ENCODE measurements around the gene CLK4.

The CLK4 gene

DNA sequence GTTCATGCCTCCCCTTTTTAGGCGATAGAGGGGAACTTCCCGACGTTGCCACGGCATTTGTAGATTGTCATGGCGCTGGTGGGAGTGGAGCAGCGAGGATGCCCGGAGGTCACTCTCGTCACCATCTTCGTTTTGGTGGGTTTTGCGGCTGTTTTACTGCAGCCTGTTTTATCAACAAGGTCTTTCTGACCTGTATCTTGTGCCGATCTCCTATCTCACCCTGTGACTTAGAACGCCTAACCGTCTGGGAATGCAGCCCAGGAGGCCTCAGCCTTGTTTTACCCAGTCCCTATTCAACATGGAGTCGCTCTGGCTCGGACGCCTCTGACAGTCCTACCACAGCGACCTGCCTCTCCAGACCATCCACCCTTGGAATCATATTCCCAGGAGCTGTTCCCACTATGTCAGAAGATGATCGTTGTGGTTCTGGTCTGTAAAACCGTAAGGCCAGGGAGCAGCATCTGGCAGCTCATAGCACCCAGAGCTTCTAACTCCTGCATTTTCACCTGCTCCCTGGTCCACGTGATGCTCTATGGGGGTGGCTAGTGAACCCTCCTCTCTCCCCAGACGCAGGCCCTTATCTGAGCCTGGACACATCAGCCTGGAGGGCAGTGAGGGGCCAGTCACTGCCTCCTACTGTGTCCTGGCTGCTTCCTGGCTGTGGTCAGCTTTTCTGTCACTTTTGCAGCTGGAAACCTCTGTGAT, 35.1 kb upstream of the CLK4 start:
- H3K4me2 ChIP-seq: no peak overlapping the region
- TF ChIP-seq, protein P1, sequence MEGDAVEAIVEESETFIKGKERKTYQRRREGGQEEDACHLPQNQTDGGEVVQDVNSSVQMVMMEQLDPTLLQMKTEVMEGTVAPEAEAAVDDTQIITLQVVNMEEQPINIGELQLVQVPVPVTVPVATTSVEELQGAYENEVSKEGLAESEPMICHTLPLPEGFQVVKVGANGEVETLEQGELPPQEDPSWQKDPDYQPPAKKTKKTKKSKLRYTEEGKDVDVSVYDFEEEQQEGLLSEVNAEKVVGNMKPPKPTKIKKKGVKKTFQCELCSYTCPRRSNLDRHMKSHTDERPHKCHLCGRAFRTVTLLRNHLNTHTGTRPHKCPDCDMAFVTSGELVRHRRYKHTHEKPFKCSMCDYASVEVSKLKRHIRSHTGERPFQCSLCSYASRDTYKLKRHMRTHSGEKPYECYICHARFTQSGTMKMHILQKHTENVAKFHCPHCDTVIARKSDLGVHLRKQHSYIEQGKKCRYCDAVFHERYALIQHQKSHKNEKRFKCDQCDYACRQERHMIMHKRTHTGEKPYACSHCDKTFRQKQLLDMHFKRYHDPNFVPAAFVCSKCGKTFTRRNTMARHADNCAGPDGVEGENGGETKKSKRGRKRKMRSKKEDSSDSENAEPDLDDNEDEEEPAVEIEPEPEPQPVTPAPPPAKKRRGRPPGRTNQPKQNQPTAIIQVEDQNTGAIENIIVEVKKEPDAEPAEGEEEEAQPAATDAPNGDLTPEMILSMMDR (conservative IDR thresholded peaks at IDR 0.05; ENCODE audit: low read depth, low read length): no peak

DNA sequence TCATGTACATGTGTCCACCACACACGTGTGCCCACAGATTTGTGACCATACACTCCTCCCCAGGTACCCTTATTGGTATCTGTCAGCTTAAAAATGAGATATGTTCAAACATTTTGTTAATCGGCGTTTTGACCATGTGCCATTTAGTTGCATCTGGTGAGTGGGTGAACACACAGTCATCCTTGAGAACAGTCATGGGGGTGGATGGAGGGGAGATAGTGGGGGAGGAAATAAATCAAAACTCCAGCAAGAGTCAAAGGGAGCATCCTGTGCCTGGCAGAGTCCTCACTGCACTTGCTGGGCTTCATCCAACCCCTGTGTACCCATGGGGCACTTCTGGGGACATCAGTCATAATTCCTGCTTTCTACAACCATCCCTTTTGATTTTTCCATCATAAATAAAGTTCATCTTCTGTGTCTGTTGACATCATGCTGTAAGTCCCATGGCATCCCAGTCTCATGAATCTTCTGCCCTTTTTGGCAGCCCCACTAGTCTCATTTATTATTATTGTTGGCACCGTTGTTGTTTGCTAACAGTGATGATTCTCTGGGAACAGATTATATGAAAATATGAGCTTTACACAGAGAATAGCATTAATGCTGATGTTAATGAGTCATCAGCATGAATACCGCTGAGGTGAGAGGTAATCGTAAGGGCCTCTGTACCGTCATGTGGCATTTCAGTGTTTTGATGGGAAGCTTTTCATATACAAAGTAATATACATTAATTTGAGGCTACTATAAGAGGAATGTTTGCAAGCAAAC, 24.4 kb upstream of the CLK4 start:
- Histone ChIP-seq H3K36me3 (ENCODE audit: insufficient read depth) (no peaks in the 10 kb centered on the region), H3K4me2 (no peak overlapping the region), H2AFZ (ENCODE audit: low read depth) (no peak overlapping the region), H3K79me2 (ENCODE audit: insufficient read depth, low read depth) (no peaks in the 10 kb centered on the region), H4K20me1 (ENCODE audit: insufficient read depth) (no peaks in the 10 kb centered on the region), H3K27ac (no peak overlapping the region), H3K4me1 (ENCODE audit: low read depth, poor library complexity, severe bottlenecking) (no peaks in the 10 kb centered on the region), H3K27me3 (ENCODE audit: insufficient read depth, low read depth) (no peaks in the 10 kb centered on the region), H3K4me3 (IDR thresholded peaks at IDR 0.05; ENCODE audit: insufficient read depth, low read depth, low read length) (no peak overlapping the region), H3K9ac (no peak overlapping the region)
- TF ChIP-seq, protein P1 (conservative IDR thresholded peaks at IDR 0.05; ENCODE audit: low read depth, low read length): no peak

More for the DNA sequence above, 35.1 kb upstream of the CLK4 start:
- no peaks in the 10 kb centered on the region for H3K36me3 ChIP-seq (ENCODE audit: insufficient read depth)
- no peak overlapping the region for H2AFZ ChIP-seq (ENCODE audit: low read depth)
- no peaks in the 10 kb centered on the region for H3K79me2 ChIP-seq (ENCODE audit: insufficient read depth, low read depth)
- no peak overlapping the region for H3K4me3 ChIP-seq (IDR thresholded peaks at IDR 0.05; ENCODE audit: insufficient read depth, low read depth, low read length)
- no peaks in the 10 kb centered on the region for H3K27me3 ChIP-seq (ENCODE audit: insufficient read depth, low read depth)
- no peak overlapping the region for H3K9ac ChIP-seq
- H4K20me1 ChIP-seq (ENCODE audit: insufficient read depth): no peaks in the 10 kb centered on the region
- H3K27ac ChIP-seq: no peak overlapping the region
- H3K4me1 ChIP-seq (ENCODE audit: low read depth, poor library complexity, severe bottlenecking): no peaks in the 10 kb centered on the region

DNA sequence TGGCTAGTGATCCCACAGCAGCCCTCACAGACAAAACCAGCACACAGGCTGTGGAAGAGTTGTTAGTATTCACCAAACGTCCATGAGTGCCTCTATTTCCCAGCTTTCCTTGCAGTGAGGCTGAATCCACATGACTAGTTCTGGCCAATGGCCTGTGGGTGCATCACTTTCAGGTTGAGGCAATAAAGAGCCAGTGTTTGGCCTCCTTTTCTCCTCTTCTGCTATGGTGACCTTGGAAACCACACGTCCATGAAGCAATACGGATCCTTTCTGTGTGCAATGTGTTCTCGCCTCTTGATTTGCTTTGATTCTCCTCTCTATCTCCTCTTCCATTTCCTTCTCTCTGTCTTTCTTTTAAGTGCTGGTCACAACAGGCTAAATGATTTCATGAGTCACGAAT, 23.4 kb upstream of the CLK4 start:
- Histone ChIP-seq H3K4me3 (IDR thresholded peaks at IDR 0.05; ENCODE audit: insufficient read depth, low read depth, low read length) (no peak overlapping the region), H3K27ac (no peak overlapping the region), H4K20me1 (ENCODE audit: insufficient read depth) (no peaks in the 10 kb centered on the region), H3K79me2 (ENCODE audit: insufficient read depth, low read depth) (no peaks in the 10 kb centered on the region), H3K9ac (no peak overlapping the region), H3K4me1 (ENCODE audit: low read depth, poor library complexity, severe bottlenecking) (no peaks in the 10 kb centered on the region), H3K27me3 (ENCODE audit: insufficient read depth, low read depth) (no peaks in the 10 kb centered on the region), H3K36me3 (ENCODE audit: insufficient read depth) (no peaks in the 10 kb centered on the region), H3K4me2 (no peak overlapping the region), H2AFZ (ENCODE audit: low read depth) (no peak overlapping the region)
- TF ChIP-seq, protein P1 (conservative IDR thresholded peaks at IDR 0.05; ENCODE audit: low read depth, low read length): no peak

DNA sequence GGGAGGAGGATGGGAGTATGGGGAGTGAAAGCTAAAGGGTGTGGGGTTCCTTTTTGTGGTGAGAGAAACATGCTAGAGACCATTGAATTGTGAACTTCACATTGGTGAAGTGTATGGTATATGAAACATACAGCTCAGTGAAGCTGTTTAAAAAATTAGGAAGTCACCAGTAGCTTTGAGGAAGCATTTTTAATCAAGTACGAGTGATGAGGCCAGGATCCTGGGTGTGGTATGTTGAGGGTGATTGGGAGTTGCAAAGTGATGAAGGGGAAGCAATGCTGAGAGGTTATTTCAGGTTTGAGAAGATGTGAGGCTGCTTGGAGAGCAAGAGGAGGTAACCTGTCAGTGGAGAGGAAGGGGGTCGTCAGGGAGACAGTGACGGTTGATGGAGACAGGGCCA, 22.7 kb upstream of the CLK4 start:
- Histone ChIP-seq H3K9ac (no peak overlapping the region), H3K27me3 (ENCODE audit: insufficient read depth, low read depth) (no peaks in the 10 kb centered on the region), H3K4me1 (ENCODE audit: low read depth, poor library complexity, severe bottlenecking) (no peaks in the 10 kb centered on the region), H3K27ac (no peak overlapping the region), H3K79me2 (ENCODE audit: insufficient read depth, low read depth) (no peaks in the 10 kb centered on the region), H2AFZ (ENCODE audit: low read depth) (no peak overlapping the region), H3K4me2 (no peak overlapping the region), H3K36me3 (ENCODE audit: insufficient read depth) (no peaks in the 10 kb centered on the region), H4K20me1 (ENCODE audit: insufficient read depth) (no peaks in the 10 kb centered on the region), H3K4me3 (IDR thresholded peaks at IDR 0.05; ENCODE audit: insufficient read depth, low read depth, low read length) (no peak overlapping the region)
- TF ChIP-seq, protein P1 (conservative IDR thresholded peaks at IDR 0.05; ENCODE audit: low read depth, low read length): no peak
